Suppressor macrophage treated with lipopolysaccharide for 4 hours (primary cell): ENCODE data around the gene TBC1D14.

ENCODE experiments used
- DNase-seq: peaks from one replicate; pipeline ENCODE4 v3.0.0-alpha.2; 2020

The TBC1D14 gene

GRCh38 chr4:6983544-6984142 lies 74.0 kb downstream of the TBC1D14 start:
- DNase-seq, result peak; percentile 50

- DNase-seq, result peak; percentile 35
Observed at GRCh38 chr4:6984612-6985425, 75.2 kb downstream of the TBC1D14 start.

GRCh38 chr4:6986072-6986780 lies 76.6 kb downstream of the TBC1D14 start:
- peak; percentile 41 for DNase-seq

GRCh38 chr4:6986781-6987587 lies 77.4 kb downstream of the TBC1D14 start:
- DNase-seq, result peak; percentile 97

GRCh38 chr4:6987588-6987961 lies 77.9 kb downstream of the TBC1D14 start:
- DNase-seq, result peak; percentile 16

GRCh38 chr4:6988016-6988715 lies 78.5 kb downstream of the TBC1D14 start:
- no peak for DNase-seq

GRCh38 chr4:6989331-6989923 lies 79.8 kb downstream of the TBC1D14 start:
- DNase-seq, result no peak

GRCh38 chr4:6990661-6991060 lies 81.0 kb downstream of the TBC1D14 start:
- DNase-seq, result no peak

- no peak for DNase-seq
Observed at GRCh38 chr4:6991249-6991648, 81.6 kb downstream of the TBC1D14 start.

- DNase-seq, result peak; percentile 77
Observed at GRCh38 chr4:6991771-6992557, 82.3 kb downstream of the TBC1D14 start.

- DNase-seq, result no peak
Observed at GRCh38 chr4:6992728-6993677, 83.4 kb downstream of the TBC1D14 start.

GRCh38 chr4:6996481-6996880 lies 86.9 kb downstream of the TBC1D14 start:
- DNase-seq, result no peak

- no peak for DNase-seq
Observed at GRCh38 chr4:6999172-7000086, 89.8 kb downstream of the TBC1D14 start.

- no peak for DNase-seq
Observed at GRCh38 chr4:7000421-7001176, 91.0 kb downstream of the TBC1D14 start.

- no peak for DNase-seq
Observed at GRCh38 chr4:7001271-7001670, 91.6 kb downstream of the TBC1D14 start.

GRCh38 chr4:7002336-7002735 lies 92.7 kb downstream of the TBC1D14 start:
- DNase-seq, result no peak

- no peak for DNase-seq
Observed at GRCh38 chr4:7003176-7003878, 93.7 kb downstream of the TBC1D14 start.
